Measurements from ENCODE around the gene KCNJ11.

DNA sequence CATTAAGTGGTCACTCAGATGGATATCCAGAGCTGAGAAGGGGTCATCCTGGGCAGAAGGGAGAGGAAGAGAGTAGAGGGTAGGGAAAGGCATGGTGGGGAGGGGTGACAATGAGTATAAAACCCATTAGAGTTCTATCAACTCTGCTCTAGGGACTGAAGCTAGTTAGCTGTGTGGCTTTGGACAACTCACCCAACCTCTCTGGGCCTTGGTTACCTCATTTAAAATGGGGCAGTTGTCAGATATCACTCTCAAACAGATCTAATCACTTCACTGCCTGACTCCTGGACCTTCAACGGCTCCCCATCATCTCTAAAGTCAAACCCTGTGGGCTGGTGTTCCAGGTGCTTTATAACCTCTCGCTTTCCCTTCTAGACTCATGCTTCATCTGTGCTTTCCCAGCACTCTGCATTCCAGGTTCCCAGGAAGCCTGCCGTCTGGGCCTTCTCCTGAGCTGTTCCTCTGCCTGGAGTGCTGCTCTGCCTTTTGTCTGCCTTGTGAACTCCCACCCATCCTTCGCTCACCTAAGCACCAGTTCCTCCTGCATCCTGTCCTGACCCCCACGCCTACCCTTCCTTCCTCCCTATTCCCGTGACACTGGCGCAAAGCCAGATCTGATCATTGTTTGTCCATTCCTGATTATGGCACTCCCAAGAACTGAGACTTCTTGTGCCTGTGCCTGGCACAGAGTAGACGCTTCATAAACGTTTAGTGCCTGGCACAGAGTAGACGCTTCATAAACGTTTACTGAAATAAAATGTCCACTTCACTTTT is 22.3 kb upstream of the KCNJ11 start:
- TF ChIP-seq BACH2 (CRISPR knock-in tag; IDR thresholded peaks at IDR 0.05; ENCODE audit: borderline replicate concordance): no peak
- TF ChIP-seq ZFP3 (CRISPR knock-in tag; IDR thresholded peaks at IDR 0.05): no peak
- no peak for TF ChIP-seq ZNF8 (CRISPR knock-in tag; IDR thresholded peaks at IDR 0.05)
- TF ChIP-seq, protein P1, sequence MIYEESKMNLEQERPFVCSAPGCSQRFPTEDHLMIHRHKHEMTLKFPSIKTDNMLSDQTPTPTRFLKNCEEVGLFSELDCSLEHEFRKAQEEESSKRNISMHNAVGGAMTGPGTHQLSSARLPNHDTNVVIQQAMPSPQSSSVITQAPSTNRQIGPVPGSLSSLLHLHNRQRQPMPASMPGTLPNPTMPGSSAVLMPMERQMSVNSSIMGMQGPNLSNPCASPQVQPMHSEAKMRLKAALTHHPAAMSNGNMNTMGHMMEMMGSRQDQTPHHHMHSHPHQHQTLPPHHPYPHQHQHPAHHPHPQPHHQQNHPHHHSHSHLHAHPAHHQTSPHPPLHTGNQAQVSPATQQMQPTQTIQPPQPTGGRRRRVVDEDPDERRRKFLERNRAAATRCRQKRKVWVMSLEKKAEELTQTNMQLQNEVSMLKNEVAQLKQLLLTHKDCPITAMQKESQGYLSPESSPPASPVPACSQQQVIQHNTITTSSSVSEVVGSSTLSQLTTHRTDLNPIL (CRISPR knock-in tag; IDR thresholded peaks at IDR 0.05; ENCODE audit: low read depth): no peak
- no peak for TF ChIP-seq ZFP30 (CRISPR knock-in tag; IDR thresholded peaks at IDR 0.05)
- TF ChIP-seq PPARA (CRISPR knock-in tag; IDR thresholded peaks at IDR 0.05; ENCODE audit: borderline replicate concordance): no peak
- TF ChIP-seq ARNTL (CRISPR knock-in tag; IDR thresholded peaks at IDR 0.05; ENCODE audit: borderline replicate concordance, low read depth): no peak
